Adrenal gland (tissue), 5 donors: ENCODE results near the gene CEMIP2.

Experiments used
- POLR2A ChIP-seq, 2 donors: fragments of 450-650 bp; IDR thresholded peaks; one replicate each; pipeline ENCODE4 v1.6.1; 2017; ENCODE audit warnings: antibody characterized with exemption in 2 of 2, mild to moderate bottlenecking in 2 of 2, moderate library complexity in 1 of 2
- TF ChIP-seq, protein P1 (sequence below), 6 experiments: fragments of 450-650 bp in 4 of 6; fragments of 200-600 bp in 2 of 6; sonication (generic) in 1 of 6; IDR thresholded peaks; 1 replicate in 5 of 6; 2 replicates in 1 of 6; pipeline versions ENCODE4 v1.5.1 to v1.8.0; 2016 to 2021; ENCODE audit warnings: antibody characterized with exemption in 6 of 6, mild to moderate bottlenecking in 2 of 6, moderate library complexity in 1 of 6
- donor health status: DM: no; HTN: no; CAD: no.

DNA sequence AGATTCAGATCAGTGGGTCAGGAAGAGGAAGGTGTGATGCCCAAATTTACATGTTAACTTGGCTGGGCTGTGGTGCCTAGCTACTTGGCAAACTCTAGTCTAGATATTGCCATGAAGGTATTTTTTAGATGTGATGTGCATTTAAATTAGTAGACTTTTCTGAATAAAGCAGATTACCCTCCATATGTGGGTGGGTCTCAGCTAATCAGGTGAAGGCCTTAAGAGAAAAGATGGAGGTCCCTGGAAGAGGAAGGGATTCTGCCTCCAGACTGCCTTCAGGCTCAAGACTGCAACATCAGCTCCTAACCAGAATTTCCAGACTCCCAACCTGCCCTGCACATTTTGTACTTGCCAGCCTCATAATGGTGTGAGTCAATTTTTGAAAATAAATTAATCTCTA lies 115.8 kb downstream of the CEMIP2 start:
- TF ChIP-seq, protein P1, sequence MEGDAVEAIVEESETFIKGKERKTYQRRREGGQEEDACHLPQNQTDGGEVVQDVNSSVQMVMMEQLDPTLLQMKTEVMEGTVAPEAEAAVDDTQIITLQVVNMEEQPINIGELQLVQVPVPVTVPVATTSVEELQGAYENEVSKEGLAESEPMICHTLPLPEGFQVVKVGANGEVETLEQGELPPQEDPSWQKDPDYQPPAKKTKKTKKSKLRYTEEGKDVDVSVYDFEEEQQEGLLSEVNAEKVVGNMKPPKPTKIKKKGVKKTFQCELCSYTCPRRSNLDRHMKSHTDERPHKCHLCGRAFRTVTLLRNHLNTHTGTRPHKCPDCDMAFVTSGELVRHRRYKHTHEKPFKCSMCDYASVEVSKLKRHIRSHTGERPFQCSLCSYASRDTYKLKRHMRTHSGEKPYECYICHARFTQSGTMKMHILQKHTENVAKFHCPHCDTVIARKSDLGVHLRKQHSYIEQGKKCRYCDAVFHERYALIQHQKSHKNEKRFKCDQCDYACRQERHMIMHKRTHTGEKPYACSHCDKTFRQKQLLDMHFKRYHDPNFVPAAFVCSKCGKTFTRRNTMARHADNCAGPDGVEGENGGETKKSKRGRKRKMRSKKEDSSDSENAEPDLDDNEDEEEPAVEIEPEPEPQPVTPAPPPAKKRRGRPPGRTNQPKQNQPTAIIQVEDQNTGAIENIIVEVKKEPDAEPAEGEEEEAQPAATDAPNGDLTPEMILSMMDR (IDR thresholded peaks at IDR 0.05) = no peak
- TF ChIP-seq POLR2A (IDR thresholded peaks at IDR 0.05) = no peak
